HepG2 (cell line): ENCODE results near the gene TMEM214. TPM values are rescaled to one million over a fixed set of nuclear protein-coding genes. Genes with fewer than 3 reads are reported as not detected.

Source experiments
- ATAC-seq: fragments of 200-7000 bp; cut with Tn5 transposase; 3 replicates; pipeline ENCODE4 v1.9.1; 2020; ENCODE audit warnings: mild to moderate bottlenecking, moderate library complexity
- BruUV-seq: library from RNA; stranded (reverse); fragments of 400-500 nt; replicated peaks from 2 replicates; lab custom pipeline; 2021; lab: Mats Ljungman, UMichigan
- CTCF ChIA-PET: fragments of 300-600 bp; formaldehyde crosslinking; extraction: SDS; loops from one replicate; lab custom pipeline; 2021; ENCODE audit warnings: low total read pairs, inconsistent platforms, low intra/inter-chr PET ratio; lab: Yijun Ruan, JAX
- POLR2A ChIA-PET: fragments of 350-600 bp; sonication (Branson Sonifier 250); formaldehyde crosslinking; loops from one replicate; lab custom pipeline; 2020; ENCODE audit warnings: antibody characterized with exemption, inconsistent platforms; lab: Yijun Ruan, JAX
- DNase-seq: peaks from one replicate; pipeline ENCODE4 v3.0.0-alpha.2; 2015; ENCODE audit warnings: low spot score
- FAIRE-seq: peaks from 3 replicates; lab custom pipeline; 2011; peaks lifted over from hg19 to GRCh38; lab: Jason Lieb, UNC
- H2AFZ ChIP-seq: one replicate; pipeline ENCODE4 v1.6.1; 2011; ENCODE audit warnings: low read length, inconsistent platforms
- H3K27ac ChIP-seq: fragments of 300-600 bp; 3 replicates; pipeline ENCODE4 v1.8.0; 2011; ENCODE audit warnings: mixed run types, mild to moderate bottlenecking, mixed read lengths, low read length, inconsistent platforms; ENCODE audit not compliant: insufficient read depth; ENCODE audit errors: extremely low read length
- H3K27me3 ChIP-seq, 2 experiments: fragments of 200-600 bp in 1 of 2; 2 replicates in 1 of 2; 3 replicates in 1 of 2; pipeline versions ENCODE4 v1.6.0 to v1.8.0; 2011; ENCODE audit warnings: low read length in 2 of 2, mild to moderate bottlenecking in 2 of 2, moderate library complexity in 2 of 2, inconsistent platforms in 1 of 2; ENCODE audit not compliant: insufficient read depth in 2 of 2, control insufficient read depth in 1 of 2
- H3K36me3 ChIP-seq, 2 experiments: fragments of 200-600 bp in 1 of 2; replicated peaks in 1 of 2; 2 replicates in 1 of 2; 3 replicates in 1 of 2; pipeline versions ENCODE4 v1.5.1 to v1.8.0; 2011; ENCODE audit warnings: low read length in 2 of 2, inconsistent platforms in 1 of 2; ENCODE audit not compliant: insufficient read depth in 2 of 2, control insufficient read depth in 1 of 2
- H3K4me1 ChIP-seq: 2 replicates; pipeline ENCODE4 v1.5.1; 2012; ENCODE audit warnings: low read length, inconsistent platforms; ENCODE audit not compliant: insufficient read depth
- H3K4me2 ChIP-seq: 2 replicates; pipeline ENCODE4 v1.6.0; 2011; ENCODE audit warnings: low read depth, low read length, inconsistent platforms
- H3K4me3 ChIP-seq, 3 experiments: fragments of 200-600 bp in 1 of 3; sonication (generic), shearing (Covaris generic) in 1 of 3; replicated peaks in 1 of 3; 2 replicates each; pipeline ENCODE4 v1.5.1; 2011 to 2016; ENCODE audit warnings: low read length in 3 of 3, inconsistent platforms in 2 of 3, low read depth in 2 of 3, mild to moderate bottlenecking in 2 of 3, control low read depth in 1 of 3, mixed read lengths in 1 of 3; ENCODE audit not compliant: insufficient read depth in 1 of 3
- H3K79me2 ChIP-seq: one replicate; pipeline ENCODE4 v1.6.1; 2011; ENCODE audit warnings: low read length, inconsistent platforms; ENCODE audit not compliant: insufficient read depth
- H3K9ac ChIP-seq: 2 replicates; pipeline ENCODE4 v1.6.0; 2011; ENCODE audit warnings: mild to moderate bottlenecking, low read depth, low read length, inconsistent platforms; ENCODE audit not compliant: insufficient read depth
- H3K9me3 ChIP-seq: 2 replicates; pipeline ENCODE4 v1.5.1; 2012; ENCODE audit warnings: mild to moderate bottlenecking, low read length
- H4K20me1 ChIP-seq: 2 replicates; pipeline ENCODE4 v1.6.0; 2011; ENCODE audit warnings: inconsistent platforms, mild to moderate bottlenecking, low read length, moderate library complexity; ENCODE audit not compliant: insufficient read depth
- ARHGAP35 ChIP-seq: sonication (generic); formaldehyde crosslinking; IDR thresholded peaks from 2 replicates; pipeline ENCODE4 v1.9.0; 2022; ENCODE audit warnings: mild to moderate bottlenecking, inconsistent platforms, moderate library complexity, missing genetic modification reagents, borderline replicate concordance
- ETV5 ChIP-seq: IDR thresholded peaks from 2 replicates; pipeline ENCODE4 v1.6.1; 2018; ENCODE audit warnings: missing biosample characterization, missing genetic modification reagents, inconsistent platforms, borderline replicate concordance
- HNF1B ChIP-seq: sonication (generic); formaldehyde crosslinking; IDR thresholded peaks from 2 replicates; pipeline ENCODE4 v1.5.1; 2020; ENCODE audit warnings: mild to moderate bottlenecking, moderate library complexity, missing genetic modification reagents
- KDM3A ChIP-seq: IDR thresholded peaks from 2 replicates; pipeline ENCODE4 v1.6.1; 2018; ENCODE audit warnings: low read depth, missing compliant biosample characterization
- NAIF1 ChIP-seq: sonication (generic); formaldehyde crosslinking; IDR thresholded peaks from 2 replicates; pipeline ENCODE4 v1.5.0; 2020; ENCODE audit warnings: mild to moderate bottlenecking, missing genetic modification reagents, borderline replicate concordance
- NR2C2 ChIP-seq: sonication (generic); formaldehyde crosslinking; IDR thresholded peaks from 2 replicates; pipeline ENCODE4 v1.4.0; 2020; ENCODE audit warnings: missing genetic modification reagents, mild to moderate bottlenecking, moderate library complexity, borderline replicate concordance
- PCBP2 ChIP-seq: fragments of 200-400 bp; formaldehyde crosslinking; optimal IDR thresholded peaks from 2 replicates; pipeline ENCODE3; 2018; ENCODE audit warnings: low read length, low read depth; ENCODE audit not compliant: poor library complexity, severe bottlenecking
- TOE1 ChIP-seq: sonication (generic); formaldehyde crosslinking; IDR thresholded peaks from 2 replicates; pipeline ENCODE4 v1.4.0; 2020; ENCODE audit warnings: mild to moderate bottlenecking, missing genetic modification reagents
- ZBTB38 ChIP-seq: sonication (generic); formaldehyde crosslinking; IDR thresholded peaks from 2 replicates; pipeline ENCODE4 v1.5.1; 2020; ENCODE audit warnings: mild to moderate bottlenecking, missing genetic modification reagents
- ZFP37 ChIP-seq: sonication (generic); formaldehyde crosslinking; IDR thresholded peaks from 2 replicates; pipeline ENCODE4 v1.4.0; 2020; ENCODE audit warnings: missing genetic modification reagents, borderline replicate concordance
- ZNF275 ChIP-seq: sonication (generic); formaldehyde crosslinking; IDR thresholded peaks from 2 replicates; pipeline ENCODE4 v1.8.0; 2022; ENCODE audit warnings: missing genetic modification reagents, mild to moderate bottlenecking, inconsistent platforms, borderline replicate concordance
- ZNF431 ChIP-seq: sonication (generic); formaldehyde crosslinking; IDR thresholded peaks from 2 replicates; pipeline ENCODE4 v1.9.0; 2022; ENCODE audit warnings: missing genetic modification reagents, low read depth, mild to moderate bottlenecking, borderline replicate concordance
- ZNF605 ChIP-seq: sonication (generic); formaldehyde crosslinking; IDR thresholded peaks from 2 replicates; pipeline ENCODE4 v1.8.0; 2022; ENCODE audit warnings: mild to moderate bottlenecking, missing genetic modification reagents
- WGBS: methylation state at CpG from one replicate; pipeline ENCODE4 v1.1.6; 2017; ENCODE audit warnings: low lambda C conversion rate; 5-methylcytosine and 5-hydroxymethylcytosine counted together
- in situ Hi-C: cut with HindIII; loops from 2 replicates; pipeline ENCODE4 v1.10.0; 2017; ENCODE audit warnings: low pct_unique_long_range_greater_than_20kb; ENCODE audit not compliant: extremely low pct_ligation_motif_present
- intact Hi-C: fragments of 100-400 bp; cut with micrococcal nuclease; formaldehyde crosslinking; loops from one replicate; pipeline ENCODE4 v1.10.0; 2022; ENCODE audit not compliant: unreplicated experiment
- polyA plus RNA-seq, 8 experiments: library from polyadenylated mRNA; depleted of rRNA in 3 of 8; stranded (reverse) in 7 of 8; unstranded in 1 of 8; fragments of >200 nt; fragmentation: Illumina TruSeq in 4 of 8; extraction: Trizol in 4 of 8; gene quantifications; 2 replicates each; pipeline versions ENCODE4 v1.2.1 to v1.2.3, GENCODE V29; 2011 to 2016; ENCODE audit warnings: low read depth in 4 of 8, missing spikeins in 1 of 8, mixed read lengths in 1 of 8; ENCODE audit not compliant: insufficient read depth in 1 of 8
- total RNA-seq, 5 experiments: library from RNA; depleted of rRNA; stranded (reverse); fragments of >200 nt; fragmentation: Illumina TruSeq; extraction: Trizol; gene quantifications; 2 replicates each; pipeline ENCODE4 v1.2.3, GENCODE V29; 2016; ENCODE audit warnings: low read depth in 1 of 5
- TF ChIP-seq, protein P1 (sequence below): sonication (generic); formaldehyde crosslinking; IDR thresholded peaks from 2 replicates; pipeline ENCODE4 v1.5.0; 2020; ENCODE audit warnings: mild to moderate bottlenecking, missing genetic modification reagents, borderline replicate concordance

Gene TMEM214
- total and polyA plus RNA-seq, 2 of the 13 experiments (the other 11 are each of a cell fraction or from before 2014, with no cell fraction given): 58.3 to 132 TPM

GRCh38 chr2:27010139-27010538, 22.6 kb upstream of the TMEM214 start:
- FAIRE-seq (no peak), DNase-seq (no peak), ATAC-seq (no peak)
- intact Hi-C loops (no loop called here), in situ Hi-C loops (no loop called here)
- H3K27me3 ChIP-seq: no peaks in the 10 kb centered on the region
- H3K36me3 ChIP-seq: no peaks in the 10 kb centered on the region
- no peak overlapping the region for H2AFZ ChIP-seq
- WGBS: 87% methylated on average over 3 of the region's 3 CpGs
- no TSS peak for BruUV-seq
- no peak overlapping the region for H3K4me3 ChIP-seq
- ChIA-PET POLR2A (no interaction called here), CTCF (no interaction called here)
- peaks cover 21% of the 10 kb centered on the region for H3K4me1 ChIP-seq
- no peak overlapping the region for H3K27ac ChIP-seq
- H3K79me2 ChIP-seq: no peaks in the 10 kb centered on the region
- no peaks in the 10 kb centered on the region for H3K9me3 ChIP-seq
- no peak overlapping the region for H3K9ac ChIP-seq
- no peaks in the 10 kb centered on the region for H4K20me1 ChIP-seq
- H3K4me2 ChIP-seq: no peak overlapping the region
- no peak for TF ChIP-seq ETV5 (CRISPR knock-in tag)
- no peak for TF ChIP-seq HNF1B (CRISPR knock-in tag)
- TF ChIP-seq TOE1 (CRISPR knock-in tag): no peak
- TF ChIP-seq ZFP37 (CRISPR knock-in tag): no peak
- no peak for TF ChIP-seq ZBTB38 (CRISPR knock-in tag)
- TF ChIP-seq, protein P1, sequence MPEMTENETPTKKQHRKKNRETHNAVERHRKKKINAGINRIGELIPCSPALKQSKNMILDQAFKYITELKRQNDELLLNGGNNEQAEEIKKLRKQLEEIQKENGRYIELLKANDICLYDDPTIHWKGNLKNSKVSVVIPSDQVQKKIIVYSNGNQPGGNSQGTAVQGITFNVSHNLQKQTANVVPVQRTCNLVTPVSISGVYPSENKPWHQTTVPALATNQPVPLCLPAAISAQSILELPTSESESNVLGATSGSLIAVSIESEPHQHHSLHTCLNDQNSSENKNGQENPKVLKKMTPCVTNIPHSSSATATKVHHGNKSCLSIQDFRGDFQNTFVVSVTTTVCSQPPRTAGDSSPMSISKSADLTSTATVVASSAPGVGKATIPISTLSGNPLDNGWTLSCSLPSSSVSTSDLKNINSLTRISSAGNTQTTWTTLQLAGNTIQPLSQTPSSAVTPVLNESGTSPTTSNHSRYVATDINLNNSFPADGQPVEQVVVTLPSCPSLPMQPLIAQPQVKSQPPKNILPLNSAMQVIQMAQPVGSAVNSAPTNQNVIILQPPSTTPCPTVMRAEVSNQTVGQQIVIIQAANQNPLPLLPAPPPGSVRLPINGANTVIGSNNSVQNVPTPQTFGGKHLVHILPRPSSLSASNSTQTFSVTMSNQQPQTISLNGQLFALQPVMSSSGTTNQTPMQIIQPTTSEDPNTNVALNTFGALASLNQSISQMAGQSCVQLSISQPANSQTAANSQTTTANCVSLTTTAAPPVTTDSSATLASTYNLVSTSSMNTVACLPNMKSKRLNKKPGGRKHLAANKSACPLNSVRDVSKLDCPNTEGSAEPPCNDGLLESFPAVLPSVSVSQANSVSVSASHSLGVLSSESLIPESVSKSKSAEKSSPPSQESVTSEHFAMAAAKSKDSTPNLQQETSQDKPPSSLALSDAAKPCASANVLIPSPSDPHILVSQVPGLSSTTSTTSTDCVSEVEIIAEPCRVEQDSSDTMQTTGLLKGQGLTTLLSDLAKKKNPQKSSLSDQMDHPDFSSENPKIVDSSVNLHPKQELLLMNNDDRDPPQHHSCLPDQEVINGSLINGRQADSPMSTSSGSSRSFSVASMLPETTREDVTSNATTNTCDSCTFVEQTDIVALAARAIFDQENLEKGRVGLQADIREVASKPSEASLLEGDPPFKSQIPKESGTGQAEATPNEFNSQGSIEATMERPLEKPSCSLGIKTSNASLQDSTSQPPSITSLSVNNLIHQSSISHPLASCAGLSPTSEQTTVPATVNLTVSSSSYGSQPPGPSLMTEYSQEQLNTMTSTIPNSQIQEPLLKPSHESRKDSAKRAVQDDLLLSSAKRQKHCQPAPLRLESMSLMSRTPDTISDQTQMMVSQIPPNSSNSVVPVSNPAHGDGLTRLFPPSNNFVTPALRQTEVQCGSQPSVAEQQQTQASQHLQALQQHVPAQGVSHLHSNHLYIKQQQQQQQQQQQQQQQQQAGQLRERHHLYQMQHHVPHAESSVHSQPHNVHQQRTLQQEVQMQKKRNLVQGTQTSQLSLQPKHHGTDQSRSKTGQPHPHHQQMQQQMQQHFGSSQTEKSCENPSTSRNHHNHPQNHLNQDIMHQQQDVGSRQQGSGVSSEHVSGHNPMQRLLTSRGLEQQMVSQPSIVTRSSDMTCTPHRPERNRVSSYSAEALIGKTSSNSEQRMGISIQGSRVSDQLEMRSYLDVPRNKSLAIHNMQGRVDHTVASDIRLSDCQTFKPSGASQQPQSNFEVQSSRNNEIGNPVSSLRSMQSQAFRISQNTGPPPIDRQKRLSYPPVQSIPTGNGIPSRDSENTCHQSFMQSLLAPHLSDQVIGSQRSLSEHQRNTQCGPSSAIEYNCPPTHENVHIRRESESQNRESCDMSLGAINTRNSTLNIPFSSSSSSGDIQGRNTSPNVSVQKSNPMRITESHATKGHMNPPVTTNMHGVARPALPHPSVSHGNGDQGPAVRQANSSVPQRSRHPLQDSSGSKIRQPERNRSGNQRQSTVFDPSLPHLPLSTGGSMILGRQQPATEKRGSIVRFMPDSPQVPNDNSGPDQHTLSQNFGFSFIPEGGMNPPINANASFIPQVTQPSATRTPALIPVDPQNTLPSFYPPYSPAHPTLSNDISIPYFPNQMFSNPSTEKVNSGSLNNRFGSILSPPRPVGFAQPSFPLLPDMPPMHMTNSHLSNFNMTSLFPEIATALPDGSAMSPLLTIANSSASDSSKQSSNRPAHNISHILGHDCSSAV: no peak
- TF ChIP-seq ARHGAP35 (CRISPR knock-in tag): no peak
- TF ChIP-seq ZNF605 (CRISPR knock-in tag): no peak
- no peak for TF ChIP-seq PCBP2
- no peak for TF ChIP-seq KDM3A (CRISPR knock-in tag)
- TF ChIP-seq ZNF275 (CRISPR knock-in tag): no peak
- TF ChIP-seq NAIF1 (CRISPR knock-in tag): no peak
- TF ChIP-seq NR2C2: no peak
- TF ChIP-seq ZNF431 (CRISPR knock-in tag): no peak
